ENCODE measurements around the gene FAF2.
"Not testable (repeated sequence)": the region's sequence is repeated elsewhere in the genome, so short reads cannot be mapped to it uniquely, and the experiment has no call there.

The FAF2 gene

DNA sequence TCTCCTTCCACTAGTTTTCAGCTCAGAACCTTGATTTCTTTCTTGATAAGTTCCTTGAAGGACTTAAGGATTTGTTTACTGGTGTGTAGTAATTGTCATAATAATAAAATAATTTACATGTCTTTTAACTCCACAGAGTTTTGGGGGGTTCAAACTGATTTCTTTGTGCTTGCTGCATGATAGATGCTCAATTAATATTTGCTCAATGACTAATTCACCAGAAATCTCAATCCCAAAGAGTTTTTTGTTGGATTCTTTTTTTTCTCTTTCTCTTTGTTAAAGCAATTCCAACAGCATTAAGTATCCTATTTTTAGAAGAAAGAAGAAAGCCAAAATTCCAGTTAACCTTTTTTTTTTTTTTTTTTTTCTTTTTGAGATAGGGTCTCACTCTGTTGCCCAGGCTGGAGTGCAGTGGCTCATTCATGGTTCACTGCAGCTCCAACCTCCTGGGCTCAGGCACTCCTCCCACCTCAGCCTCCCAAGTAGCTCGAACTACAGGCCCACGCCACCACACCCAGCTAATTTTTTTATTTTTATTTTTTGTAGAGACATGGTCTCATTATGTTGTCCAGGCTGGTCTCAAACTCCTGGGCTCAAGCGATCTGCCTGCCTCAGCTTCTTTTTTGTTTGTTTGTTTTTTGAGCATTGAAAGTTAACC is 10.8 kb downstream of the FAF2 start:
- DNase-seq (ENCODE audit: low spot score): no peak

DNA sequence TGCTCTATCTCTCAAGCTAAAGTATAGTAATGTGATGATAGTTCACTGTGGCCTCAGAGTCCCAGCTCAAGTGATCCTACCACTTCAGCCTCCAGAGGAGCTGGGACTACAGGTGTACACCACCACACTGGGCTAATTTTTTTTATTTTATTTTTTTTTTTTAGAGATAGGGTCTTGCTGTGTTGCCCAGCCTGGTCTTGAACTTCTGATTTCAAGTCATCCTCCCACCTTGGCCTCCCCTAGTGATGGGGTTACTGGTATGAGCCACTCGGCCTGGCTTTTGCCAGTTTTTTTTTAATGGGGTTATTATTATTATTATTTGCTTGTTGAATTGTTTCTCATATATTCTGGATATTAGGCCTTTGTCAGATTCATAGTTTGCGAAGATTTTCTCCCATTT is 13.2 kb downstream of the FAF2 start:
- no peak for DNase-seq (ENCODE audit: low spot score)

DNA sequence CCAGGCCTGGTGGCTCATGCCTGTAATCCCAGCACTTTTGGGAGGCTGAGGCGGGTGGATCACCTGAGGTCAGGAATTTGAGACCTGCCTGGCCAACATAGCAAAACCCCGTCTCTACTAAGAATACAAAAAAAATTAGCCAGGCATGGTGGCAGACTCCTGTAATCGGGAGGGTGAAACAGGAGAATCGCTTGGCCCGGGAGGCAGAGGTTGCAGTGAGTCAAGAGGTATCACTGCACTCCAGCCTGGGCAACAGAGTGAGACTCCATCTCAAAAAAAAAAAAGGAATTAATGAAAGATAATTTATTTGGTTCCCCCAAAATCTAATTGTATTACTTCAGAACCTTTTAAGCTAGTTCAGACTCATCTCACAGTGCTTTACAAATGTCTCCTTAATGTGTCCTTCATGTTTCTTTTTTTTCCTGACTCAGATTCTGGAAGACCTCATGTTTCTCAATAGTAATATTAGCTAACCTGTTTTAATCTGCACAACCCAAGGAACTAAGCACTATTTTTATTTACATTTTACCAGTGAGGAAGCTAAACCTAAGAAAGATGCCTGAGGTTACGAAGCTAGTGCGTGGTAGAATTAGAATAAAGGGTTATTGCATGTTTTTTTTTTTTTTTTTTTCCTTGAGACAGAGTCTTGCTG is 15.1 kb downstream of the FAF2 start:
- no peak for DNase-seq (ENCODE audit: low spot score)

DNA sequence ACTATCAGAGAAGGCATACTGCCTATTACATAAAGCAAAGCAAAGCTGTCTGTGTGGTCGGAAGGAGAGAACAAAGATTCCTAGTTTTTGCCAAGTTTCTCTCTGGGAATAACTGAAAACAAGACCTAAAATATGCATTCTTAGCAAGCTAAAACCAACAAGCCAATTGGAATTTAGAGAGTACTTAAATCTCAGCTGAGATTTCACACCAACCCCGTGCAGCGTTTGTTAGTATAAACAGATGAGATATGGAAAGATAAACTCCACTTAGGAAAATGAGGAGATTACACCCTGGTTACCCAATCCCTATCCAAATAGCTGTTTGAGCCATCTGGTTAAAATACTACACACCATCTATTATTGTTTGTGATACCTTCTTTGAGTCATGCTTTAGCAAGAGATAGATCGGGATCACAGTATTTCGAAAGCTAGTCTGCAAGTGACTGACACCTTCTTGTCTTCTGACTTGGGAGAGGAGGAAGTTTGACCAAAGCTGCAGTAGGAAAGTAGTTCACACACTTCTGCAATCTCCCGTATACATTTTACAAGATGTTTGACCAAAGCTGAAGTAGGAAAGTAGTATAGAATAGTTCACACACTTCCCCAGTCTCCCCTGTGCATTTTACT is 18.2 kb downstream of the FAF2 start:
- DNase-seq (ENCODE audit: low spot score): peak; percentile 15

DNA sequence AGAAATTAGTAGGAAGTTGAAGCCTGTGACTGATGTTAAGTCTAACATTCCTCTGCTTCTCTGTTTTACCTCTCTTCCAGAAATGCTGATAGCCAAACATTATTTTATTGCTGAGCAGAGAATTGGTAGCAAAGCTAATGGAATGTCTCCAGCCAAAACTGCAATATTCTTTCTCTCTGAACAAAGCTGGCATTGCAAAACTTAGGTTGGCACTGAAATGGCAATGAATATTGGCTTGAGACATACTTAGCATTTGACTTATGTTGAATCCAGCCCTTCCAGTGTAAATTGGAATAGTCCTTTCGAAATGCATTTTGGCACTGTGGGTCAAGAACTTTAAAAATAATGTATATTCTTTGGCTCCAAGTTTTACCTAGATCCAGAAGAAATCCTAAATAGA is 21.1 kb downstream of the FAF2 start:
- DNase-seq (ENCODE audit: low spot score): no peak

DNA sequence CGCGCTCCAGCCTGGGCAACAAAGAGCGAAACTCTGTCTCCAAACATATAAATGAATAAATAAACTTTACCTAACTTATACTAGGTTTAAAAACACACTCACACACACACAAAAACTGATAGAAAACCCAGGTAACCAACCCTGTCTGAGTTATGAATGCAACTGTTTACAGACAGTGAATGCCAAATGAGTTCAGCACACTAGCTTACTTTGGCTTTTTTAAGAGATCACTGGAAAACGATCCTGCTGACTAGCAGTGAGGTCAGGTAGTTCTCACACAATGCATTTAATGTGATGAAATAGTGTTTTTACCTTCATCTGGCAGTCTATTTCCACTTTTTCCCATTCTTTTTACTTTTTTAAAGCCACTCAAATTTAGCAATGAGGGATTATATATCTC is 22.4 kb downstream of the FAF2 start:
- no peak for DNase-seq (ENCODE audit: low spot score)

DNA sequence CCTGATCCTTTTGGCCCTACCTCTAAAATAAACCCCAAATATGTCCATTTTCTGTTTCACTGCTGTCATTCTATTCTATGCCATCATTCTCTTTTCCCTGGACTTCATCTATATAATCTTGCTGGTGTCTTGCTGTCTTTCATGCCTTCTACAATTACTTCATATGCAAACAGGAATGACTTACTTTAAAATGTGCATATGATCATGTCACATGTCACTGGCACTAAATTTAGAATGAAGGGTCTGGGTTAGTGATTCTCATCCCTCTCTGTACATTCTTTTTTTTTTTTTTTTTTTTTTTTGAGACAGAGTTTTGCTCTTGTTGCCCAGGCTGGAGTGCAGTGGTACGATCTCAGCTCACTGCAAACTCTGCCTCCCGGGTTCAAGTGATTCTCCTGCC is 22.9 kb downstream of the FAF2 start:
- no peak for DNase-seq (ENCODE audit: low spot score)

DNA sequence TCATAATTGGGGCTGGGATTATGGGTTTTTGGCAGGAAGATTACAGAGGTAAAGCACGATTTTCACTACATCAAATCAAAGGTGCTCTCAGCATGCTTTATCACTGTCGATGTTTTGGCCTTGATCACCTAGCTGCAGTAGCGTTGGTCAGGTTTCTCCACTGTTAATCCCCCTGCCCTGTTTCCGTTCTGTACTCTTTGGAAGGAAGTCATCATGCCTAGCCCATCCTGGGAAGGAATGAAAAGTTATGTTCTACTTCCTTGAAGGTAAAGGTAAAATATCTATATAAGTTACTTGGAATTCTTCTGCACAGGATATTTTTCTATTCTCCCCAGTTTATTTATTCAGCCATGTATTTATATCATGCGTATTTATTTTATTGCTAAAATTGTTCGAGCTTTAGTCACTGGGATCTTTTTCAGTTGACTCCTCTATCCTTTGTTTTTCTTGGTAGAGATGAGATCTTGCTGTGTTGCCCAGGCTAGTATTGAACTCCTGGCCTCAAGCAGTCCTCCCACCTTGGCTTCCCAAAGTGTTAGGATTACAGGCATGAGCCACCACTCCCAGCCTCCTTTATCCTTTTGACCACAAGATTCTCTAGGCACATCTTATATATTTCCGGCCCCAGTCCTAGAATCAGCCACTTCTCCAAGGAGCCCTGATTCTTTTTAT is 25.3 kb downstream of the FAF2 start:
- no peak for DNase-seq (ENCODE audit: low spot score)

DNA sequence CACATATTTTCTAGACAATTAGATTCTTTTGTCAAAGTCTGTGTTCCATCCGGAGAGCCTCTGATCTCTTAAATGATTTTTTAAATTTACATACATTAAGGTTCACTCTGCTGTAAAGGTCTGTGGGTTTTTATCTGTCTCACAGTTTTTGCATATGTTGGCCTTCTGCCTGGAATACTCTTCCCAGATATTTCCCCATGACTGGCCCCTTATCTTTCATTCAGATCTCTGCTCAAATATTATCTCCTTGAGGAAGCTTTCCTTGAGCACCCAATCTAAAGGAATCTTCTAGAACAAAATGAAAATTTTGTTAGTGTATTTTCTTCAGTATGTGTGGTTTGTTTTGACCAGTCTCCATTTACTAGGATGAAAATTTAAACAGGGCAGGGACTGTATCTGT is 26.3 kb downstream of the FAF2 start:
- no peak for DNase-seq (ENCODE audit: low spot score)

DNA sequence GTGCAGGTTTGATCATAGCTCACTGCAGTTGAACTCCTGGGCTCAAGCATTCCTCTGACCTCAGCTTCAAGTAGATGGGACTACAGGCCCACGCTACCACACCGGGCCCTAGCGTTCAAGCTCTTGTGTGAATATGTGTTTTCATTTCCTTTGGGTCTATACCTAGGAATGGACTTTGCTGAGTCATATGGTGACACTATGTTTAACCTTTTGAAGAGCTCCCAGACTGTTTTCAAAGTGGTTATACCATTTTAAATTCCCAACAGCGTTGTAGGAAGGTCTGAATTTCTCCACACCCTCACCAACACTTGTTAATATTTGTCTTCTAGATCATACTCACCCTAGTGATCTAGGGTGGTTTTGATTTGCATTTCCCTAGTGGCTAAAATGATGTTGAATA is 33.5 kb downstream of the FAF2 start:
- DNase-seq (ENCODE audit: low spot score): peak; percentile 23

DNA sequence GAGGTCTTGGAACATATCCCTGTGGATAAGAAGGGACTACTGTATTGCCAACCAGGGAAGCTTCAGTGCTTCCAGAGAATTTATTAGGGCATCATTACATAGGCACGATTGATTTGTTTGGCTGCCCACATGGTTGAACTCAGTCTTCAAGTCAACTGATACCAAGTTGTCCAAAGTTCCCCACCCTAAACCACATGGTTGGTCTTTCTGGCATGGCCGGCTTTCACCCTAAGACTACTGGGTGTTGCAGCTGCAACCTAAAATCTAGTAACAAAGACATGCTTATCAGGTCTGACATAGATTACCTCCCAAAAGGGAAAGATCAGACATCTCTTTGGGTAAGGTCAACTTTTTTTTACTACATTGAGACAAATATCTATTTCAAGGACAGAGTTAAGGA is 37.0 kb downstream of the FAF2 start:
- no peak for DNase-seq (ENCODE audit: low spot score)

DNA sequence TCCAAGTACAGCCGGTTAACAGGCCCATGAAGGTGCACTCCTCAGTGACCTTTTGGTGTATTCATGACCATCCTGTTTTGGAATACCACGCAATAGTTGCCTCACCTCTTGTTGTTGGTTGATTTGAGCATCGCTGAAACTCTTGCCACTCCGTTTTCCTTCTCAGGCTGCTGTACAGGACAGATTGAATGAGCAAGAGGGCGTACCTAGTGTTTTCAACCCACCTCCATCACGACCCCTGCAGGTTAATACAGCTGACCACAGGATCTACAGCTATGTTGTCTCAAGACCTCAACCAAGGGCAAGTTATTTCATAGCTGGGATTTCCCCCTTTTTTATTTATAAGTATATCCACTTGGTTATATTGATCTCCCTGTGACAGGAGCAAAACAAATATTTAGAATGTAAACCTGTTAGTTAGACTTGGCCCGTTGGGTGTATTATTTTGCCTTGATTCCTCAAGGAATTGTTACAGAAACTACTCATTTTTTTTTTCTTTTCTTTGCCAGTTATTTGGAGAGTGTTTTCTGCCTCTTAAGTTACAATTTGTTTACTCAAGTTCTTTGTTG is 38.1 kb downstream of the FAF2 start:
- DNase-seq (ENCODE audit: low spot score): no peak

DNA sequence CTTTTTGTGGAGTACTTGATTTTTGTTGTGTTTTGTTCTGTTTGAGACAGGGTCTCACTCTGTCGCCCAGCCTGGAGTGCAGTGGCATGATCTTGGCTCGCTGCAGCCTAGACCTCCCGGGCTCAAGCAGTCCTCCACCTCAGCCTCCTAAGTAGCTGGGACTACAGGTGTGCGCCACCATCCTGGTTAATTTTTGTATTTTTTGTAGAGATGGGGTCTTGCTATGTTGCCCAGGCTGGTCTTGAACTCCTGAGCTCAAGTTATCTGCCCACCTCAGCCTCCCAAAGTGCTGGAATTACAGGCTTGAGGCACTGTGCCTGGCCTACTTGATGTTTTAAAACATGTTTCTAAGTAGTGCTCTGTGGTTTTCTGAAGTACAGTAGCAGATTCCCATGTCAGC is 39.0 kb downstream of the FAF2 start:
- not testable (repeated sequence) for DNase-seq (ENCODE audit: low spot score)

DNA sequence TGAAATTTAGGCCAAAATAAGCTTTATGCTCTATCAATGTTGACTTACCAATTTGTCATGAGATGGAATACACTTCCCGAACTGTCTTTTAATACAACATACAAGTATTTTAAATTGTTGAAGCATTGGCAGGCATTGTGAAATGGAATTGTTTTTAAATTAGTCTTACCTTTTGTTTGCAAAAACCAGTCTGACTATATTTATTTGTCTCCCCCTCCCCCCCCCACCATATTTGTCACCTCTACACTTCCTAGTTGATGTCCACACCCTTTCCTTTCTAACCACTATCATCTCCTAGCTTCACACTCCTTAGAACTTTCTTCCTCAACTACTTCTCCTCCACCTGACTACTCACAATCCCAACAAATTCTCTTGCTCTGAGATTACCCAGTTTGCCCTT is 40.9 kb downstream of the FAF2 start:
- no peak for DNase-seq (ENCODE audit: low spot score)

DNA sequence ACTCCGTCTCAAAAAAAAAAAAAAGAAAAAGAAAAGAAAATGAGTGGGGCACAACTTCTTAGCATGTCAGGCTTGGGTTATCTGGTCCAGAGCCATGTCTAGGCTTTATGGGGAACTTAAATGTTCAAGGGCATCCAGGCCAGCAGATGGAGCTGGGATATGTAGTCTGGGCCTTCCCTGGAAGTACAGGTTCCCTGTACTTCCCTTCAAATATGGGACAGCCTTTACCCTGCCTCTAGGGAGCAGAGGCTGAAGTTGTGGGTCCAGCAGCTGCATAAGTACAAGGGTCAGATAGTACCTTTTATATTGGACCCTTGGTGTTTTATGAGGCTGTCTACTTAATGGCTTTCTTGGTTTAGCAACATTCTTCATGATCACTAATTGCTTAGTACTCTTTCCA is 42.1 kb downstream of the FAF2 start:
- no peak for DNase-seq (ENCODE audit: low spot score)

DNA sequence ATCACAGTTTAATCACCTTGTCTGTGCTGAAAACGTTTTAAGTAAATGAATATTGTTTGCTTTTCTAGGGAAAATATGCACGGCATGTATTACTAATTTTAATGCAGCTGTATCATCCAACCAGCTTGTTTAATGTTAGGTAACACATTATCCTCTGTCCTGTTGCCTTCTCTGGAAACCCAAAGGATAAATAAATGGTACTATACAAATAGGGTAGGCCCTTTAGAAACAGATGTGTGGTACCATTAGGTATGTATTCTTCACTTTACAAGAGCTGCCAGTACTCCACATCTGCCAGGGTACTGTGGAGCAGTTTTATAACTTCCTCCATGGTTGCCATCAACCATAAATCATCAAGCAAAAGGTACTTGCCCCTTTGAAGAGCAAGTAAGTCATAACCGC is 42.9 kb downstream of the FAF2 start:
- no peak for DNase-seq (ENCODE audit: low spot score)

DNA sequence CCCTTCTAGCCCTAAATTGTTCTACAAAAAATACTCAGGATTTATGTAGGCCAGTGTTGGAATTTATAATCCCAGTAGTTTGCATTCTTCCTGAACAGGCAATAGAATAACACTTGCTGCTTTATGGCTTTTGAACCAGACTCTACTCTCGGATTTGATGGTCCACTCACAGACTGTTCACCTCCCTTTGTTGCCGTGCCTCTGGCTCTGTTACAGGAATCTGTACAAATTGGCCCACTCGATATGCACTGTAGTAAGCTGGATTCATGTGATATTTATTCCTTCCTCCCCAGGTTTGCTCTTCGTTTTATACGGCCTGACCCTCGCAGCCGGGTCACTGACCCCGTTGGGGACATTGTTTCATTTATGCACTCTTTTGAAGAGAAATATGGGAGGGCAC is 43.7 kb downstream of the FAF2 start:
- DNase-seq (ENCODE audit: low spot score): no peak

DNA sequence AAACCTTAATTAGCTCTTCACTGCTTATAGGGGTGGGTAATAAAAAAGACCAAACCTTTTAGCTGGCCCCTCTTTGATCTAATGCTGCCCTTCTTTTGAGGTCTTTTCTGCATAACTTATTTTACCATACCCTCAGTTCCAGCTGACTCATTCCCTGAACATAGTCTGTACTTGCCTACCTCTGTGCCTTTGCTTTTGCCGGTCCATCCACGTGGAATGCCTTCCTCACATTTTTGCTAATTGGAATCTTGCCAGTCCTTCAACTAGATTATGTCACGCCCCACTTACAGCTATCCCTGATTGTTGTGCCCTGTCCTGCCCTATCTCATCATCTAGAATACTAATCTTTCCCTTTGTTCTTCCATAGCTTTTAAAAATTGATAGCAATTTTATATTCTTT is 44.2 kb downstream of the FAF2 start:
- peak; percentile 71 for DNase-seq (ENCODE audit: low spot score)

DNA sequence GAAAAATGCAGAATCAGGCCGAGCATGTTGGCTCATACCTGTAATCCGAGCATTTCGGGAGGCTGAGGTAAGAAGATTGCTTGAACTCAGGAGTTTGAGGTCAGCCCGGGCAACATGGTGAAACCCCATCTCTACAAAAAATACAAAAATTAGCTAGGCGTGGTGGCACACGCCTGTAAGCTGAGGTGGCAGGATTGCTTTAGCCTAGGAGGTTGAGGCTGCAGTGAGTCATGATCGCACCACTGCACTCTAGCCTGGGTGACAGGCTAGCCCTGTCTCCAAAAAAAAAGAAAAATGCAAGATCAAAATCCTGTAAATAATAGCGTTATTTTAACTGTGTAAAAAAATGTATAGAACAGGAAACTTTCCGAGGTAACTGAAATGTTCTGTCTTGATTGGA is 49.7 kb downstream of the FAF2 start:
- peak; percentile 54 for DNase-seq (ENCODE audit: low spot score)

DNA sequence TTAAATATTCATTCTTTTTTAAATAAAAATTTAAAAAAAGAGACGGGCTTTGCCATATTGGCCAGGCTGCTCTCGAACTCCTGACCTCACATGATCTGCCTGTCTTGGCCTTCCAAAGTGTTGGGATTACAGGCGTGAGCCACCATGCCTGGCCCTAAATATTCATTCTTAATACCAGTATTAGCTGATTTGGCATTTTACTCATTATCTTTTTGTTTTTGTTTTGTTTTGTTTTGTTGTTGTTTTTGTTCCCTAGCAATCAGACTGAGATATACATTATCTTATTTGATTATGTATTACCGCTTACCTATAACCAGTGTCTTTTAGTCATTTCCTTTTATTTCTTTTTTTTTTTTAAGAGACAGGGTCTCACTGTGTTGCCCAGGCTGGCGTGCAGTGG is 51.1 kb downstream of the FAF2 start:
- no peak for DNase-seq (ENCODE audit: low spot score)

DNA sequence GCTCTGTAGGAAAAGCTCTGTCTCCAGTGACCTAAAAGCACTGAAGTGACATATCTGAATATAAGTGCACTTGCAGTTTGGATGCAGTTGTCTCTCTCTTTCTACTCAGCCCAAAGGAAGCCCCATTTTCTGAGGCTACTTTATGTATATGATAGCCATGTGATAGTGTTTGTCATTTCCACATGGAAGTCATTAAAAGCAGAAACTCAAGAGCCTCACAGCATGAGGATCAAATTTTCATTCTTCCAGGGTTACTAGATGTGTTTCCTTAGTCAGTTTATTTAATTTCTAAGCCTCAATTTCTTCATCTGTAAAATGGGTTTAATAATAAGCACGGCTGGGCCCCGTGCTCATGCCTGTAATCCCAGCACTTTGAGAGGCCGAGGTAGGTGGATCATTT is 52.3 kb downstream of the FAF2 start:
- no peak for DNase-seq (ENCODE audit: low spot score)

DNA sequence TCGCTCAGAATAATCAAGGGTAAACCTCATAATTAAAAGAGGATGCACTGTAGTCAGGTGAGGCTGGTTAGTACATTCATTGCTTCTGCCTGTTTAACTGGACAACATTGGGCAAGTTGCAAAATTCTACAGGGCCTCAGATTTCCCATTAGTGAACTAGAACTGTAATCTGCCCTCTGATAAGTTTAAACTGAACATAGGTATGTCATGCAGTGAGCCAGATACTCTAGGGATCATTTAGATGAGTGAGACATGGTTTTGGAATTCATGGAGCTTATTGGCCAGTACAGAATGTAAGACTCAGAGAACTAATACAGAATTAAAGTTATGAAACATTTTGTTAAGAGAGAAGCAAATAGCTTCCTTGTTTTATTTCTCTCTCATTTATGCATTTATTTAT is 53.1 kb downstream of the FAF2 start:
- DNase-seq (ENCODE audit: low spot score): peak; percentile 53

DNA sequence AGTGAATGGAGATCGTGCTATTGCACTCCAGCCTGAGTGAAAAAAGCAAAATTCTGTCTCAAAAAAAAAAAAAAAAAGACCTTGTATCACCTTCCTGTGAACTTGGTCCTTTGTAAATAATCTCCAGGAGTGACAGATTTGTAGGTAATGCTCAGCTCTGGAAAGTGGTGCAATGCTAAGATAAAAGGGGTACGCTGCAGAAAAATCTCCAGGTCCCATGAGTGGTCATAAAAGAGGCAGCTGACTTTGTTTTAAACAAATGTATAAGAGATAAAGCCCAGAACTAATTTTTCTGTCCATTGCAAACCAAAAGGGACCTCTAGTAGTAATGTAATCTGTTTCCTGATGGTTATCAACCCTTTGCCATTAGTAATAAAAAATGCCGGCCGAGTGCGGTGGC is 55.3 kb downstream of the FAF2 start:
- no peak for DNase-seq (ENCODE audit: low spot score)
